Activated naive CD8-positive, alpha-beta T cell treated with anti-CD3 and anti-CD28 coated beads for 36 hours (primary cell): Measurements from ENCODE around the gene MAP3K5. TPM values are rescaled to one million over a fixed set of nuclear protein-coding genes. Genes with fewer than 3 reads are reported as not detected.
A peak's percentile ranks its signal among the peaks of the same experiment; 100 is the strongest.

Experiments
- DNase-seq: peaks from one replicate; pipeline ENCODE4 v3.0.0; 2021
- H3K27ac Mint-ChIP-seq: one replicate; pipeline ENCODE4 v1.8.0; 2022; ENCODE audit warnings: mild to moderate bottlenecking, moderate library complexity, mixed read lengths
- H3K27me3 Mint-ChIP-seq: one replicate; pipeline ENCODE4 v1.8.0; 2022; ENCODE audit warnings: mild to moderate bottlenecking, mixed read lengths
- H3K36me3 Mint-ChIP-seq: one replicate; pipeline ENCODE4 v1.8.0; 2021; ENCODE audit warnings: mild to moderate bottlenecking, mixed read lengths
- H3K4me1 Mint-ChIP-seq: one replicate; pipeline ENCODE4 v1.8.0; 2021; ENCODE audit warnings: mixed read lengths
- H3K4me3 Mint-ChIP-seq: one replicate; pipeline ENCODE4 v1.8.0; 2022; ENCODE audit warnings: mild to moderate bottlenecking, moderate library complexity, mixed read lengths
- H3K9me3 Mint-ChIP-seq: one replicate; pipeline ENCODE4 v1.8.0; 2022; ENCODE audit warnings: mixed read lengths
- total RNA-seq, 2 experiments: library from RNA; stranded (reverse); gene quantifications; one replicate each; pipeline ENCODE4 v1.2.3, GENCODE V29; 2021

MAP3K5 gene
- total RNA-seq, 2 experiments from 2014 or later = 3.5 to 3.9 TPM

DNA sequence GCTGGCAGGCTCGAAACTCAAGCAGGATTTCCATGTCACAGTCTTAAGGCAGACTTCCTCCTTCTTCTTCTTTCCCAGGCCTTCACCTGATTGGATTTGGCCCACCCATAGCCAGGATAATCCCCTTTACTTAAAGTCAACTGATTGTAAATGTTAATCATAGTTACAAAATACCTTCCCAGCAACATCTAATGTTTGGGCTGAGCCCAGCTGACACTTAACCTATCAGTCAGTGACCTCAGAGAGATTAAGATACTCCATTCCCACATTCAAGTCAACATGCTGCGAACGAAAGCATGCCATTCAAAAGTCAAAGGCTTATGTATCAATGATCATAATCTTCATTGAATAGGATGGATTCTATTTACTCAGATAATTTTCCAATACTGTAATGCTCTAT is 258.0 kb downstream of the MAP3K5 start:
- no peaks in the 10 kb centered on the region for H3K27me3 Mint-ChIP-seq
- no peaks in the 10 kb centered on the region for H3K36me3 Mint-ChIP-seq
- no peaks in the 10 kb centered on the region for H3K4me1 Mint-ChIP-seq
- H3K9me3 Mint-ChIP-seq = no peaks in the 10 kb centered on the region
- no peak overlapping the region for H3K4me3 Mint-ChIP-seq
- DNase-seq = no peak
- no peak overlapping the region for H3K27ac Mint-ChIP-seq

- Mint-ChIP-seq H3K9me3 (no peaks in the 10 kb centered on the region), H3K36me3 (no peaks in the 10 kb centered on the region), H3K27me3 (no peaks in the 10 kb centered on the region), H3K4me3 (no peak overlapping the region), H3K27ac (no peak overlapping the region), H3K4me1 (no peaks in the 10 kb centered on the region)
- DNase-seq = no peak
Measured at GRCh38 chr6:136533487-136533886, 258.8 kb downstream of the MAP3K5 start.

- no peak overlapping the region for H3K27ac Mint-ChIP-seq
- H3K4me3 Mint-ChIP-seq = no peak overlapping the region
- no peaks in the 10 kb centered on the region for H3K4me1 Mint-ChIP-seq
- peaks cover 8% of the 10 kb centered on the region for H3K27me3 Mint-ChIP-seq
- H3K9me3 Mint-ChIP-seq = no peaks in the 10 kb centered on the region
- no peaks in the 10 kb centered on the region for H3K36me3 Mint-ChIP-seq
- DNase-seq = no peak
Measured at GRCh38 chr6:136532030-136532429, 260.2 kb downstream of the MAP3K5 start.

DNA sequence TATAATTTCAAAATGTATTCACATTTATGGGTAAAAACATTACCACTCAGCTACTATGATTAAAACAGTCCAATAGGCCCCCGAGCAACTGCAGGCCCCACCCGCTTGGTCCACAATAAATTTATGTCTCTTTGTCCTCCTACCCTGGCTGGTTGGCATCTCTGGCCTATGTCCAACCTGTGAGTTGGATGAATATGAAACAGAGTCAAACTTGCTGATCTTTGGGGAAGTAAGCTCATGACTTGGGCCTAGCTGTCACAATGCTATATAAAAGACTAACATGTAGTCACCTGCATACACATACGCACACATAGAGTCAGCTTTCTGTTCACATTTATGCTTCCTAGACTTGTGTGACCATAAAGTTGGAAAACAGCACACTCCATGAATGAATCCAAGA is 262.6 kb downstream of the MAP3K5 start:
- no peaks in the 10 kb centered on the region for H3K9me3 Mint-ChIP-seq
- H3K4me1 Mint-ChIP-seq = peaks cover 18% of the 10 kb centered on the region
- H3K4me3 Mint-ChIP-seq = no peak overlapping the region
- DNase-seq = no peak
- H3K36me3 Mint-ChIP-seq = no peaks in the 10 kb centered on the region
- no peak overlapping the region for H3K27ac Mint-ChIP-seq
- H3K27me3 Mint-ChIP-seq = peaks cover 20% of the 10 kb centered on the region

DNA sequence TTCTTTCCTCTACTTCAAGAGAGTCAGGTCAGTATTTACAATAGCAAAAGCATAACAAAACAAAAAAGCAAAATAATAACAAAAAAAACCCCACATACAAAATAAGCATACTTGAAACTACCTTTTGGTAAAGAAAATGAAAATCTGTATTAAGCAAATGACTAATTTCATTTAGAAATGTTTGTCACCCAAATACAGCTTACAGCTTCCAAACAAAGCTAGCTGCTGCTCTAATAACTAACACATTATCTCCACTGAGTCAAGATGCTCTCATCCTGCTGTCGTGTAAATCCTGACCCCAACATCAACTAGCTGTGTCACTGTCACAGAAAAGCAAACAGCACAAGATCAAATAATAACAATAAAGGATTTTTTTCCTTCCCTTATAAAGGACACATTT is 263.8 kb downstream of the MAP3K5 start:
- Mint-ChIP-seq H3K27me3 (peaks cover 25% of the 10 kb centered on the region), H3K36me3 (no peaks in the 10 kb centered on the region), H3K27ac (no peak overlapping the region), H3K4me1 (peaks cover 21% of the 10 kb centered on the region), H3K9me3 (no peaks in the 10 kb centered on the region), H3K4me3 (no peak overlapping the region)
- no peak for DNase-seq

GRCh38 chr6:136527831-136528230 is 264.4 kb downstream of the MAP3K5 start:
- H3K4me1 Mint-ChIP-seq = peaks cover 21% of the 10 kb centered on the region
- H3K36me3 Mint-ChIP-seq = no peaks in the 10 kb centered on the region
- H3K9me3 Mint-ChIP-seq = no peaks in the 10 kb centered on the region
- peaks cover 25% of the 10 kb centered on the region for H3K27me3 Mint-ChIP-seq
- no peak overlapping the region for H3K27ac Mint-ChIP-seq
- no peak for DNase-seq
- H3K4me3 Mint-ChIP-seq = no peak overlapping the region

DNA sequence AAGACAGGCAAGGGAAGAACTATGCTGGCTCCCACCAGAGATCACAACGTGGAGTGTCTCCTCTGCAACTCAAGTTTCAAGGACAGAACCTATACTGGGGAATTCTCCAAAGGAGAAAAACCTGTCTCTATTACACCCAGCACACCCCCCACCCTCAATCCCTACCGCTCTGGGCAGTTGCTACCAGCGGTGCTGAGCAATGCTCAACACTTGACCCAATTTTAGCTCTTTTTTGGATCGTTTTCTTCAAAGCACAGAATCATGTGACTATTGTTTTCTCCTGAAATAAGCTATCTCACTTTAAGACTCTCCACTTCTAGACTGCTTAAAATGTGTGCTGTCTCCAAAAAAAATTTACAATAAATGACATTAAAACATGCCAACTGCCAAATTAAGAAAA is 265.3 kb downstream of the MAP3K5 start:
- no peak overlapping the region for H3K4me3 Mint-ChIP-seq
- H3K27ac Mint-ChIP-seq = no peak overlapping the region
- DNase-seq = no peak
- H3K36me3 Mint-ChIP-seq = no peaks in the 10 kb centered on the region
- H3K4me1 Mint-ChIP-seq = peaks cover 21% of the 10 kb centered on the region
- no peaks in the 10 kb centered on the region for H3K9me3 Mint-ChIP-seq
- peaks cover 29% of the 10 kb centered on the region for H3K27me3 Mint-ChIP-seq

- Mint-ChIP-seq H3K4me3 (peak overlapping the region; percentile 40), H3K9me3 (no peaks in the 10 kb centered on the region), H3K4me1 (peaks cover 21% of the 10 kb centered on the region), H3K27me3 (peaks cover 29% of the 10 kb centered on the region), H3K27ac (no peak overlapping the region), H3K36me3 (no peaks in the 10 kb centered on the region)
- peak; percentile 46 for DNase-seq
Measured at GRCh38 chr6:136526196-136526930, 265.9 kb downstream of the MAP3K5 start.

- no peaks in the 10 kb centered on the region for H3K36me3 Mint-ChIP-seq
- peak overlapping the region; percentile 40 for H3K4me3 Mint-ChIP-seq
- H3K27me3 Mint-ChIP-seq = peaks cover 29% of the 10 kb centered on the region
- DNase-seq = no peak
- peaks cover 21% of the 10 kb centered on the region for H3K4me1 Mint-ChIP-seq
- H3K27ac Mint-ChIP-seq = no peak overlapping the region
- no peaks in the 10 kb centered on the region for H3K9me3 Mint-ChIP-seq
Measured at GRCh38 chr6:136525586-136526195, 266.6 kb downstream of the MAP3K5 start.

GRCh38 chr6:136524936-136525413 is 267.3 kb downstream of the MAP3K5 start:
- no peak for DNase-seq
- Mint-ChIP-seq H3K36me3 (no peaks in the 10 kb centered on the region), H3K27ac (no peak overlapping the region), H3K4me3 (no peak overlapping the region), H3K4me1 (peaks cover 21% of the 10 kb centered on the region), H3K27me3 (peaks cover 29% of the 10 kb centered on the region), H3K9me3 (no peaks in the 10 kb centered on the region)

- Mint-ChIP-seq H3K9me3 (no peaks in the 10 kb centered on the region), H3K27me3 (peaks cover 29% of the 10 kb centered on the region), H3K4me1 (peaks cover 21% of the 10 kb centered on the region), H3K4me3 (no peak overlapping the region), H3K27ac (no peak overlapping the region), H3K36me3 (no peaks in the 10 kb centered on the region)
- no peak for DNase-seq
Measured at GRCh38 chr6:136524339-136524935, 267.8 kb downstream of the MAP3K5 start.

DNA sequence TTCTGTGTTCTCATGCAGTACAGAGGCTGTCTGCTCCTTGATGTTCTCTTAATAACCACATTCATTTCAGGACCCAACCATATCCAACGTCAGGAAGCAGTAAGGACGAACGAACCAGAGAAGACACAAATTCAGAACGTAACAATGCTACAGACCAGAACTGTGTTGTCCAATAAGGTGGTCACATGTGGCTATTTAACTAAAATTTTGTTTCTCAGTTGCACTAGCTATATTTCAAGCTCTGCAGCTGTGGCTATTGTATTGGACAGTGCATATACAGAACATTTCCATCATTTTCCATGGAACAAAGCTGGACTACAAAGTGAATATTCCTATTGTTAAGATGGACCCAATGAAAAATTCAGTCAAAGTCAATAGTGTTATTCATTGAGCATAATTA is 269.1 kb downstream of the MAP3K5 start:
- H3K9me3 Mint-ChIP-seq = no peaks in the 10 kb centered on the region
- no peak for DNase-seq
- no peak overlapping the region for H3K27ac Mint-ChIP-seq
- no peaks in the 10 kb centered on the region for H3K36me3 Mint-ChIP-seq
- peaks cover 29% of the 10 kb centered on the region for H3K27me3 Mint-ChIP-seq
- H3K4me1 Mint-ChIP-seq = peaks cover 21% of the 10 kb centered on the region
- H3K4me3 Mint-ChIP-seq = no peak overlapping the region

GRCh38 chr6:136522636-136523035 is 269.6 kb downstream of the MAP3K5 start:
- peaks cover 21% of the 10 kb centered on the region for H3K4me1 Mint-ChIP-seq

GRCh38 chr6:136521911-136522310 is 270.4 kb downstream of the MAP3K5 start:
- Mint-ChIP-seq H3K27ac (no peak overlapping the region), H3K4me3 (no peak overlapping the region)

More at GRCh38 chr6:136522636-136523035, 269.6 kb downstream of the MAP3K5 start:
- Mint-ChIP-seq H3K27ac (no peak overlapping the region), H3K27me3 (peaks cover 26% of the 10 kb centered on the region), H3K4me3 (no peak overlapping the region), H3K9me3 (no peaks in the 10 kb centered on the region), H3K36me3 (no peaks in the 10 kb centered on the region)
- no peak for DNase-seq

DNA sequence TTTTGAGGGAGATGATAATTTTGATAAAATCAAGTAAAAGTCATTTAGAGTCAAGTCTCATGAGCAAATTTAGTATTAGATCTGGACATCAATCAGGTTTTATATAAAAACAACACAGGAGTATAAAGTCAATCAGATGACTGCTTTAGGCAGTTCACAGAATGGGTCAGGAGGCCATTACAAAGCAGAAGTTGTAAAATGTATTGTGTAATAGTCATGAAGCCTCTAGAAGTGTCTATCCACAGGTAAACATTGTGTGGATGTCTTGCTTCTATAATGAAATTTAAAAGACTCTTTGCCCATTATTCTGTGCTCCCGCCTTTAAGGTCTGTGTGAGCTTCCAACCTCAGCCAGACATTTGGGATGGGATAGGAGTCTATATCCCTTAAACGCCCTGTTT is 270.9 kb downstream of the MAP3K5 start:
- H3K36me3 Mint-ChIP-seq = no peaks in the 10 kb centered on the region
- no peak overlapping the region for H3K4me3 Mint-ChIP-seq
- peaks cover 17% of the 10 kb centered on the region for H3K4me1 Mint-ChIP-seq
- no peaks in the 10 kb centered on the region for H3K9me3 Mint-ChIP-seq
- peaks cover 15% of the 10 kb centered on the region for H3K27me3 Mint-ChIP-seq
- no peak for DNase-seq
- H3K27ac Mint-ChIP-seq = no peak overlapping the region

More at GRCh38 chr6:136521911-136522310, 270.4 kb downstream of the MAP3K5 start:
- Mint-ChIP-seq H3K36me3 (no peaks in the 10 kb centered on the region), H3K4me1 (peaks cover 21% of the 10 kb centered on the region), H3K9me3 (no peaks in the 10 kb centered on the region), H3K27me3 (peaks cover 20% of the 10 kb centered on the region)
- no peak for DNase-seq
